Measurements from ENCODE around the gene TRIM65. TPM values are rescaled to one million over a fixed set of nuclear protein-coding genes. Genes with fewer than 3 reads are reported as not detected.

Gene TRIM65
- total RNA-seq, 1 donor from 2014 or later: 10.2 TPM

DNA sequence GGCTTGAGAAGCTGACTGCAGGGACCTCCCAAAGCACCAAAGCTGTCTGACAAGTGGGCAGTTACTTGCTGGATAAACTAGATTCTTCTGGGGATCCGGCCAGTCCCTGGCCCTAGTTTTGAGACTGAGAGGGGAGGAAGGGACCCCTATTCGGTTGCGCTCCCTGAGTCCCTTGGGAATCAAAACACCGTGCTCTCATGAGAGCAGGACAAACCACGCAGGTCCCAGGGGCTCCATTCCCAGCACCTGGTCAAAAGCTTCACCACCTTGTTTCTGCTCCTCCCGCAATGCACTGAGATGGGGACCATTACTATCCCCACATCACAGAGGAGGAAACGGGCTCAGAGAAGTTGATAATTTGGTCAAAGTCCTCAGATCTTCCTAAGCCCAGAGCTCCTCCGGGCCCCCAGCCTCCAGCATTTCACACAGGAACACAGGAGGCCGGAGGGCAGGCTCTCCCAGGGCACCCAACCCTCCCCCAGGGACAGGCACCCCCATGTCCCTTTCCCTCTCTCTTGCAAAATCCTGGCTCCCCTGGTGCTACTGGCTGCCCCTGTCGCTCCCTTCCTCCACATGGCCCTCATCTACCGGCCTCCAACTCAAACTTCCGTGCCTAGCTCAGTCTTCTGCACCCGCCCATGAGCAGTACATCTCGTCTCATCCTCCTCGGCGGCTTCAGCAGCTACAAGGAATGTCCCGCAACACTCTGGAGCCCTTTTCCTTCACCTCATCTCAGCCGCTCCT, 3.3 kb downstream of the TRIM65 start:
- H3K27me3 ChIP-seq (ENCODE audit: low read depth): no peaks in the 10 kb centered on the region
- no peak overlapping the region for H3K4me3 ChIP-seq
- H3K27ac ChIP-seq (replicated peaks): no peak overlapping the region
- intact Hi-C loops (cut with micrococcal nuclease): loop anchor here (2.0 kb wide), 1 partner anchor 43 kb away; no protein-coding TSS in a partner anchor
- DNase-seq: no peak
- TF ChIP-seq, protein P1, sequence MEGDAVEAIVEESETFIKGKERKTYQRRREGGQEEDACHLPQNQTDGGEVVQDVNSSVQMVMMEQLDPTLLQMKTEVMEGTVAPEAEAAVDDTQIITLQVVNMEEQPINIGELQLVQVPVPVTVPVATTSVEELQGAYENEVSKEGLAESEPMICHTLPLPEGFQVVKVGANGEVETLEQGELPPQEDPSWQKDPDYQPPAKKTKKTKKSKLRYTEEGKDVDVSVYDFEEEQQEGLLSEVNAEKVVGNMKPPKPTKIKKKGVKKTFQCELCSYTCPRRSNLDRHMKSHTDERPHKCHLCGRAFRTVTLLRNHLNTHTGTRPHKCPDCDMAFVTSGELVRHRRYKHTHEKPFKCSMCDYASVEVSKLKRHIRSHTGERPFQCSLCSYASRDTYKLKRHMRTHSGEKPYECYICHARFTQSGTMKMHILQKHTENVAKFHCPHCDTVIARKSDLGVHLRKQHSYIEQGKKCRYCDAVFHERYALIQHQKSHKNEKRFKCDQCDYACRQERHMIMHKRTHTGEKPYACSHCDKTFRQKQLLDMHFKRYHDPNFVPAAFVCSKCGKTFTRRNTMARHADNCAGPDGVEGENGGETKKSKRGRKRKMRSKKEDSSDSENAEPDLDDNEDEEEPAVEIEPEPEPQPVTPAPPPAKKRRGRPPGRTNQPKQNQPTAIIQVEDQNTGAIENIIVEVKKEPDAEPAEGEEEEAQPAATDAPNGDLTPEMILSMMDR (IDR thresholded peaks at IDR 0.05; ENCODE audit: borderline replicate concordance): no peak
- H3K36me3 ChIP-seq: peaks cover 37% of the 10 kb centered on the region
- H3K4me1 ChIP-seq: peaks cover 44% of the 10 kb centered on the region
- H3K9me3 ChIP-seq (replicated peaks): no peaks in the 10 kb centered on the region

DNA sequence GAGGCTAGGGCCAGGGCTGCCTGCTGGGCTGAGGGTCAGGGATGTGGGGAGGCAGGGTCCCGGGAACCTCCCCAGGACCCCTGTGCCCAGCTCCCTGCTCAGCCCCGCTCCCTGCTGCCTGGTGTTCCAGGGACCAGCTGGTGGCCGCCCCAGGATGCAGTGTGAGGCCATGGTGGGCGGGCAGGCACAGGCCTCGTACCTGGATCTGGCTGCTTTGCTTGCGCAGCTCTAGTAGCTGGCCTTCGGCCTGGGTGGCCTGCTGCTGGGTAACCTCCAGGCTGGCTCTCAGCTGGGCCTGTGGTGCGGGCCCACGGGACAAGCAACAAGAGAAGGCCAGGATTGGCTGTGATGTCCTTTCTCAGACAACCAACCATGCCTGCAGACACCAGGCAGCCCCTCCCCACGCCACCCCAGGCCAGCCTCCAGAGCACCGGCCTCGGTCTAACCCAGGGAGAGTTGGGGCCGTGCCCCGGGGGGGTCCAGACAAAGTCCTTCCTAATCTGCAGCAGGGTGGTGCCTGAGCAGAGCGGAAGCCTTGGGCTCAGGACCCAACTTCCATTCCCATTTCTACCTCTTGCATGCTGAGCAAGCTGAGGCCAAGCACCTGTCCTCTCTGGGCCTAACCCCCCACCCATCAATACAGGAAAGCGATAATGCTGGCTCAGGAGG, 4.1 kb downstream of the TRIM65 start:
- H3K36me3 ChIP-seq: peaks cover 34% of the 10 kb centered on the region
- no peak overlapping the region for H3K27ac ChIP-seq (replicated peaks)
- no peak overlapping the region for H3K4me3 ChIP-seq
- no peak for DNase-seq
- TF ChIP-seq, protein P1 (IDR thresholded peaks at IDR 0.05; ENCODE audit: borderline replicate concordance): no peak
- no peaks in the 10 kb centered on the region for H3K9me3 ChIP-seq (replicated peaks)
- no peaks in the 10 kb centered on the region for H3K27me3 ChIP-seq (ENCODE audit: low read depth)
- intact Hi-C loops (cut with micrococcal nuclease): loop anchor here (2.0 kb wide), 1 partner anchor 42 kb away; no protein-coding TSS in a partner anchor
- peaks cover 44% of the 10 kb centered on the region for H3K4me1 ChIP-seq

DNA sequence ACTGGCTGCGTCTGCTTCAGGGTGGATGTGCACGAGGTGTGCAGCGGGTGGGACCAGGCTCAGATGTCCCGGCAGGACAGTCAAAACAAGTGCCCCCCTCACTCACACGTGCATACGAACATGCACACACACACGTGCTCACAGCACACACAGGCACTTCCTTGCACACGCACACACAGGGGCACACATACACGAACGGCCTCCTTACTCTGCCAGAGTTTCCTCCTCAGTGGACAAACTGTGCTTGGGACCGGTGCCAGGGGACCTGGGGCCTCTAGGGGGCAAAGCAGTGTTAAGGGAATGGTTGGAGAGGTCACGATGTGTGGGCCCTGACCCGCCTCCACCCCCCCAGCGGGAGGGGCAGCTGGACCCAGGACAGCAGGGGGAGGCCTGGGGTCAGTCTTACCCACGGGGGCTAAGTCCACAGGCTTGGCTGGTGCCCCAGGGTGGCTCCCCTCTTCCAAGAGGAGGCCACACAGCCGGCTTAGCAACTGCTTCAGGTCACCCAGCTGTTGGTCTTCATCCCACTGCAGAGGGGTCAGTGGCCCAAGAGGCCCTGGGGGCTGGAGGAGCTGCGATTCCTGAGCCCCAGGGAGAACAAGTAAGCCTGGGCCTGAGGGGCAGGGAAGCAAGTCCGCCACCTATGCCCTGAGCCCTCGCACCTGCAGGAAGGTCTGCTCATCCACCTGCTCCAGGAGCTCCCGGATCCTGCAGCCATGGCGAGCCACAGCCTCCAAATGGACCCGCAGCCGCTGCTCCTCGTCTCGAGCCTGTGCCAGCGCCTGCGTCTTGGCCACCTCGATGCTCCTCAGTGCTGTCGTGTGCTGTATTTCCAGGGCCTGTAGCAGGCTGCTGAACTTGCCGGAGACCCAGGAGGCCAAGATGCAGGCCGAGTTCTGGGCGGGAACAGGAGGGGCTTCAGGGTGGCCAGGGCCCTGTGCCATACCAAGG, 4.9 kb downstream of the TRIM65 start:
- TF ChIP-seq, protein P1 (IDR thresholded peaks at IDR 0.05; ENCODE audit: borderline replicate concordance): no peak
- intact Hi-C loops (cut with micrococcal nuclease): loop anchor here (2.0 kb wide), 1 partner anchor 41 kb away; no protein-coding TSS in a partner anchor
- Histone ChIP-seq H3K27me3 (ENCODE audit: low read depth) (no peaks in the 10 kb centered on the region), H3K4me3 (no peak overlapping the region), H3K4me1 (peaks cover 36% of the 10 kb centered on the region), H3K9me3 (replicated peaks) (no peaks in the 10 kb centered on the region), H3K27ac (replicated peaks) (no peak overlapping the region), H3K36me3 (peaks cover 34% of the 10 kb centered on the region)
- DNase-seq: no peak

DNA sequence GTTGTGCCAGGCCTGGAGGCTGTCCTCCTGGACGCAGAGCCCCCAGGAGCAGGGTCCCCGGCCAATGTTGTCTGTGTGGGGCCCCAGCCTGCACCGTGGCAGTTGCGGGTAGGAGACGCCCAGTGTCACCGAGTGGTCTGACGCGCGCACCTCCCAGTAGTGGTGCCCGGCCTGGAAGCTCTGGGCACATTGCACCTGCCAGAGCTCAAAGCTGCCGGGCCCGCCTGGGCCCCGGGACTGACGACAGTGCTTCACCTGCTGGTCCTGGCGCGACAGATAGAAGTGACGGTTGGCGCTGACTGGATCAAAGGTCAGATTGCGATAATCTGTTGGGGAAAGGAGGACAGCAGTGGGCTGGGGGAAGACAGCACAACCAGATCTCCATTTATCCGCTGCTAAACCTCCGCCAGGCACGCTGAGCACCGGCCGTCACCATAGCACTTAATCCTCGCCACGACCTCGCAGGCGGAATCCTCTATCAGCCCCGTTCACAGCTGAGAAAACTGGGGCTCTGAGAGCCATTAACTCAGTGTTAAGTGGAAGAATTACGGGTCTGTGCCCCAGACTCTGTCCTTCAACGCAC, 5.6 kb downstream of the TRIM65 start:
- TF ChIP-seq, protein P1 (IDR thresholded peaks at IDR 0.05; ENCODE audit: borderline replicate concordance): no peak
- DNase-seq: no peak
- peaks cover 29% of the 10 kb centered on the region for H3K4me1 ChIP-seq
- H3K36me3 ChIP-seq: peaks cover 34% of the 10 kb centered on the region
- H3K9me3 ChIP-seq (replicated peaks): no peaks in the 10 kb centered on the region
- no peaks in the 10 kb centered on the region for H3K27me3 ChIP-seq (ENCODE audit: low read depth)
- H3K4me3 ChIP-seq: no peak overlapping the region
- intact Hi-C loops (cut with micrococcal nuclease): no loop called here
- H3K27ac ChIP-seq (replicated peaks): no peak overlapping the region

DNA sequence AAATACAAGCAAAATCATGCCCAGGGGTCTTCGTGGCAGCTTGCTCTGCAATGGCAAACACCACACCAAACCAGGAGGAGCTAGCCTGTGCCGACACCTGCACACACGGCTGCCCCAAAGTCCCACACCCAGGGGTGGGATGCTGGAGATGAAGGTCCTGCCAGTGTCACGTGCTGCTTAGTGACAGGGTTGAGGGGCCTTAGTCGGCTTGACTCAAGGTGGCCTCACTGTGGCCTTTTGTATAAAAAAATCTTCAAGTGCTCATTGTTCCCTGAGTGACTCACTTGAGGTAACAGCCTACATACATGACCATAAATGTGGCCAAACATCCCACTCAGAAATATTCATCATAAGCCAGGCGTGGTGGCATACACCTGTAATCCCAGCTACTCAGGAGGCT, 7.3 kb downstream of the TRIM65 start:
- DNase-seq: no peak
- Histone ChIP-seq H3K4me1 (peaks cover 12% of the 10 kb centered on the region), H3K9me3 (replicated peaks) (no peaks in the 10 kb centered on the region), H3K4me3 (no peak overlapping the region), H3K36me3 (peaks cover 34% of the 10 kb centered on the region), H3K27me3 (ENCODE audit: low read depth) (no peaks in the 10 kb centered on the region), H3K27ac (replicated peaks) (no peak overlapping the region)
- TF ChIP-seq, protein P1 (IDR thresholded peaks at IDR 0.05; ENCODE audit: borderline replicate concordance): no peak
- intact Hi-C loops (cut with micrococcal nuclease): no loop called here

Measured in left ventricle myocardium inferior (tissue), 1 donor.